ENCODE data around the gene TANK.
"Not testable (repeated sequence)": the region's sequence is repeated elsewhere in the genome, so short reads cannot be mapped to it uniquely, and the experiment has no call there.

Gene TANK

GRCh38 chr2:161233858-161234431 is 73.7 kb downstream of the TANK start:
- DNase-seq, result no peak

DNA sequence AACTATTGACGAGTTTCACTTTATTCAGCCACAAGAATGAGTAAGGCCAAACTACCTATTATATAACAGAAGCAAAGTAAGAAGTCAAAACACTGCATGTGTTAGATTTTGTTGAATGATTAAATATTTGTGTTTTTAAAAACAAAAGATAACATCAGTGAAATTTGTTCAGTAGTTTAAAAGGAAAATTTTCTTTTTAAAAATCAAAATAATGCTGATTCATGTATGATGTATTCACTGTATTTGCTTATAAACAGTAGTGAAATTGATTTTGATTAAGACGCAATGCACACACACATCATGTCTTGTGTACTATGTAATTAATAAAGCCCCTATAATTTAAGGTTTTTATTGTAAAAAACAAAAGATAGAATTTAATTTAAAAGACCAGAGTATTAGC is 74.4 kb downstream of the TANK start:
- DNase-seq, result no peak

DNA sequence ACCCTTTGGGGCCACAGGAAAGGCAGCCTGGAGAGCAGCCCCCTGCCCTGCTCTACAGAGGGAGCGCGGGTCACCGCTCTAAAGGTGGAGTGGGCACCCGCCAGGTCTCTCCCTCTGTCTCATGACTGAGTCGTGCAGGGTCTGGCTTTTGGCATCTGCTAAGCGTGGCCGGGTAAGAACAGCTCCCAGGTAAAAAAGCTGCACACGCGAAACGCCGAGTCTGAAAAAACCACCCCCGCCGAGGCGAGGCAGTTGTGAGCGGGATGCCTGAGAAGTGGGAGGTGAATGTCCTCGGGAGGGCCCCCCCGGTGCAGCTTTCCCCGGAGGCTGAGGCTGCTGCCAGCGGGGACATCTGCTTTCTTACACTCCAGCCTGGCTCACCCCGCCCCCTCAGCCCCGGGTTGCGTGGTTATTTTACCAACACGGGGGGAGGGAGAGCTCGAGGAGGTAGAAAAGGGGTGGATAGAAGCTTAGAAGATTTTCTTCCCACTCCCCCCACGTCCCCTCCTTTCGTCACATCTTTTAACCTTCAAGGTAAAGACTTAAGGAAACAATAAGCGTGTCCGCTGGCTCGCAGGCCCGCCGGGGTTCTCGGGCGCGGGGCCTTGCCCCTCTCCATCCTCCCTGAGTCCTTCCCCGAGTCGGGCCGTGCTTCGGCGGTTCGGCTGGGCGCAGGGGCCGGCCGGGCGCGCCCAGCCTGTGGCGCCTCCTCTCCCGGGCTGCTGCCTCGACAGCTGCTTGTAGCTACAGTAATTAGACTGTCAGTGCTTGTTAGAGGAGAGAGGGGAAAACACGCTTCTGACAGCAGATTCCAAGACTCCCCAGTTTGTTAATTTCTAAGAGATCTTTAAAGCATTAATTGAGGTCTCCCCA is 77.4 kb downstream of the TANK start:
- peak; percentile 72 for DNase-seq

DNA sequence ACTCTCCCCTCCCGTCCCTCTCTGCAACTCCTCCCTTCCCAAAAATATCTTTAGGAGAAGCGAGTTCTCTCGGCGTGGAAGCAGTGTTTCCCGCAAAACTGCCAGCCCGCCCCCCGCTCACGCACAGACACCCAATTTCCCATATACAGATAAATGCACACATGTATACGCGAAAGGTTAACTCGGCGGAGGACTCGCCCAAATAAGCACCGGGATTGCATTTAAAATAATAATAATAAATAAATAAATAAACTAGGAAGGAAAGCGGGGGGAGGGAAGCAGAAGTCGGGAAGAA is 78.0 kb downstream of the TANK start:
- DNase-seq, result no peak

- DNase-seq, result peak; percentile 85
Observed at GRCh38 chr2:161238560-161239325, 78.5 kb downstream of the TANK start.

GRCh38 chr2:161239326-161240109 is 79.3 kb downstream of the TANK start:
- no peak for DNase-seq

GRCh38 chr2:161241894-161242293 is 81.7 kb downstream of the TANK start:
- no peak for DNase-seq

GRCh38 chr2:161243312-161243711 is 83.1 kb downstream of the TANK start:
- DNase-seq, result no peak

GRCh38 chr2:161243905-161244304 is 83.7 kb downstream of the TANK start:
- DNase-seq, result no peak

DNA sequence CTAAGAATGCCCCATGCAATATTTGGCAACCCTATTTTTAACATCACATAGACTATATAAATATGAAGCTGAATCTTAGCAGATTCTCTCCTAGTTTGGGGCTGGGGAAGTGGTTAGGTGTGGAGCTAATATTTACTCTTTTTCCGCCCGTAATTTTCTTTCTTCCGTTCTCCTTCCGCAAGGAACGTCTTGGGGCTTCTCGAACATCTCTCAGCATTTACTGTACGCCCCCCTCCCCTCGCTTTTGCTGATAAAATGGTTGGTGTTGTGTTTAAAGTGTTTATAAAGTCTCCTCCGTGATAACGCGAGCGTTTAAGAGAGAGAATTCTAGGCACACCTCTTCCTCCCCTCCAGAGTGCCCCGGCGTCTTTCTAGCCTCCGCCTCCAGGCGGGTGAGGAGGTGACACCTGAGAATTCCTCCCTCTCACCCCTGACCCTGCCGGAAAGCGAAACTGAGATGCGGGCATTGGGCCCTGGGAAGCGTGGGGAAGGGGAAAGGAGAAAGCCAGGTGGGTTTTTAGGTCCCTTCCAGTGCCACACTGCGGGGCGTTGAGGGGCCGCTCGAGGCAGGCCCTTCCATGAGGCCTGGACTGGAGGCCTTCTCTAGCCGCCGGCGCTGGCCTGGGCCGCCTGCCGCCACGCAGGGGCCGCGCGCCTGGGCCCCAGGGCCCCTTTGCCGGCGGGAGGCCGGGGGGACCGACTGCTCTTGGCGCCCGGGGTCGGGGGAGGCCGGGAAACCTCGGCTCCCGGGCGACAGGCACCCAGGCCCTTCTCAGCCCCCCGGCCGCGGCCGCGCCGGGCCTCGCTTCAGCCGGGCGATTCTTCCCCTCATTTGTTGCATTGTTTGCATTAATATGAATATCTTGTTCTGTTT is 84.4 kb downstream of the TANK start:
- DNase-seq, result not testable (repeated sequence)

- no peak for DNase-seq
Observed at GRCh38 chr2:161245261-161245553, 85.0 kb downstream of the TANK start.

- DNase-seq, result no peak
Observed at GRCh38 chr2:161245671-161246070, 85.4 kb downstream of the TANK start.

DNA sequence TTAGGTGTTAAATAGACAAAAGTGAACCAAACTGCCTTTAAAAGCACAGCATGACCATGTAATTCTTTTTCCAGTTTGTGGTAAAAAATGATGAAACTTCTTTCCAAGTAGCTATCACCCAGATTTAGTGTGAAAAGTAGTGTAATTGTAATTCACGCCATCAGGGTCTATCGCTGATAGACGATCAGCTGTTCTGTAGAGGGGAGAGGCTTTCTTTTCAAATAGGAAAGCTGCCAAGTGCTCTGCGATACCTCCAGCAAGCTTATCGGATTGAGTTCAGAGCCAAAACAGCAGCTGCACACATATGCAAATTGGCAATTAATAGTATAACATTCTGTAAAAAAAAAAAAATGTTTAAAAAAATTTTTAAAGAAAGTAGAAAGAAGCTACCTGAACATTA is 86.1 kb downstream of the TANK start:
- no peak for DNase-seq

- peak; percentile 80 for DNase-seq
Observed at GRCh38 chr2:161250864-161251436, 90.7 kb downstream of the TANK start.

DNA sequence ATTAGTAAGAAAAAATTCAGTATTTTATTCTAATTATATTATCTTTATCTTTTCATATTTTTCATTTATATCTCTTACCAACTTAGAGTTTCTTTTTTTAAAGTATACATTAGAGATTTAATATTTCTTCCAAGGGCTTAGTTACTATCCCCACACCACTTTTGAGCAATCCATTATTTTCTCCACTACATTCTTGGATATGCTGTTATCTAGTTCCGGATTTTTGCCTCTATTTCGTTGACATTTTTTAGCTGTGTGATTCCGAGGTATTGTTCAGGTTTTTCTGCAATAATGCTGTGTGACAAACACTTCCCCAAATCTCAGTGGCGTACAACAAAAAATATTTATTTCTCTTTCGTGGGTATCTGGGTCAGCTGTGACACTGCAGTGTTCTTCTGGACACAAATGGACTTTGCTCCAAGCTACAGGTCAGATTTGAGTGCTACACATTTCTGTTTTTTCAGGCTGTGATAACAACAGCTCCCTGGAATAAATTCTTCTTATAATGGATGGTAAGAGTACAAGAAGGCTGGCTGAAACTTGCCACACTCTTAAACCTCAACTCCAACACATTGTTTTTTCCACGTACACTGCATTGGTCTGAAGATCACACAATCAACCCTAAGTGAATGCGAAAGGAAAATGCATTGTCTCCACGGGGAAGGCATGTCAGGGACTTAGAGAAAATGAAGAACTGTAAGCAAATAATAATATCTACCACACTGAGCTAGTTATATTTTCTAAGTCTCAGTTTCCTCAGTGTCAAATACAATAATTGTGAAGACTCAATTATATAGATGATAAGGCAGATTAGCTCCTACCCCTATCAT is 97.1 kb downstream of the TANK start:
- DNase-seq, result no peak

DNA sequence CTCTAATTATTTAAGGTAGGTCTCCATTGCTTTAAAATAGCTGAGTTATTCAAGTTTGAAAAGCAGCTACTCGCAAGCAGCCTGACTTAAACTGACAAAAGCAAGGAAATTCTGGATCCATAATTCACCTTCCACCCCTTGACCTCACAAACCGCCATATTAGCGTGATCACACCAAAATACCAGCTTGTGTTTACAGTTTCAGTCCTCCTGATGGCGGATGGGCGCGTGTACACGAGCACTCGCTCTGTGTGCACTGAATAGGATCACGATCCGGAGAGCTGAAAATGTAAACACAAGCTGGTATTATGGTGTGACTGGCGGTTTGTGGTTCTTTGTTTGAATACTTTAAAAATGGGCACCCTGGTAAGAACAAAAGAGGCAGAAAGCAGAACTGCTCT is 105.6 kb downstream of the TANK start:
- peak; percentile 77 for DNase-seq

- DNase-seq, result no peak
Observed at GRCh38 chr2:161269111-161269510, 108.9 kb downstream of the TANK start.

- peak; percentile 55 for DNase-seq
Observed at GRCh38 chr2:161273038-161273760, 113.0 kb downstream of the TANK start.

- DNase-seq, result not testable (repeated sequence)
Observed at GRCh38 chr2:161278564-161279229, 118.5 kb downstream of the TANK start.

Measured in NCI-H69 (cell line).